GM10266 (cell line): Measurements from ENCODE around the gene DDR1.
"Not testable (repeated sequence)": the region's sequence is repeated elsewhere in the genome, so short reads cannot be mapped to it uniquely, and the experiment has no call there.

ENCODE experiments used
- DNase-seq: peaks from one replicate; pipeline ENCODE4 v3.0.0; 2012; ENCODE audit errors: extremely low spot score
- CTCF ChIP-seq: IDR thresholded peaks from 2 replicates; pipeline ENCODE4 v1.5.1; 2012; ENCODE audit warnings: mild to moderate bottlenecking, low read depth; ENCODE audit not compliant: control insufficient read depth, insufficient read depth; ENCODE audit errors: missing control alignments

The DDR1 gene

GRCh38 chr6:30870546-30870945 lies 13.8 kb upstream of the DDR1 start:
- DNase-seq = no peak
- TF ChIP-seq CTCF = no peak

- no peak for DNase-seq
- TF ChIP-seq CTCF = no peak
Observed at GRCh38 chr6:30871592-30872183, 12.6 kb upstream of the DDR1 start.

- DNase-seq = no peak
- no peak for TF ChIP-seq CTCF
Observed at GRCh38 chr6:30873137-30873640, 11.1 kb upstream of the DDR1 start.

- DNase-seq = not testable (repeated sequence)
Observed at GRCh38 chr6:30873795-30874194, 10.5 kb upstream of the DDR1 start.

- no peak for TF ChIP-seq CTCF
Observed at GRCh38 chr6:30875244-30876038, 8.9 kb upstream of the DDR1 start.

GRCh38 chr6:30876039-30876730 lies 8.1 kb upstream of the DDR1 start:
- peak; percentile 2 for DNase-seq
- TF ChIP-seq CTCF = no peak

More at GRCh38 chr6:30875244-30876038, 8.9 kb upstream of the DDR1 start:
- DNase-seq = no peak

GRCh38 chr6:30877419-30878262 lies 6.7 kb upstream of the DDR1 start:
- peak; percentile 77 for DNase-seq
- peak; percentile 92 for TF ChIP-seq CTCF
